HepG2 (cell line): ENCODE data around the gene DDAH1.

Experiments used
- BHLHE40 ChIP-seq: IDR thresholded peaks from 2 replicates; pipeline ENCODE4 v1.6.1; 2011; ENCODE audit warnings: low read length, improper control_type of control experiment
- IRF2 ChIP-seq: IDR thresholded peaks from 2 replicates; pipeline ENCODE4 v1.6.1; 2018; ENCODE audit warnings: missing genetic modification reagents, missing compliant biosample characterization
- KLF13 ChIP-seq: sonication (generic); formaldehyde crosslinking; IDR thresholded peaks from 2 replicates; pipeline ENCODE4 v1.4.0; 2020; ENCODE audit warnings: mild to moderate bottlenecking, missing genetic modification reagents
- MAFK ChIP-seq, 2 experiments: IDR thresholded peaks in 1 of 2; conservative IDR thresholded peaks in 1 of 2; 2 replicates each; pipeline ENCODE4 v1.6.1; 2011; ENCODE audit warnings: improper control_type of control experiment in 2 of 2, low read length in 2 of 2
- MAZ ChIP-seq, 2 experiments: sonication (generic) in 1 of 2; formaldehyde crosslinking in 1 of 2; IDR thresholded peaks; 2 replicates each; pipeline versions ENCODE4 v1.5.0 to v1.6.1; 2012 to 2020; ENCODE audit warnings: low read depth in 2 of 2, mild to moderate bottlenecking in 2 of 2, borderline replicate concordance in 1 of 2, improper control_type of control experiment in 1 of 2, low read length in 1 of 2, missing genetic modification reagents in 1 of 2, moderate library complexity in 1 of 2
- MIER3 ChIP-seq: IDR thresholded peaks from 2 replicates; pipeline ENCODE4 v1.6.1; 2016; ENCODE audit warnings: missing compliant biosample characterization, borderline replicate concordance
- RFXAP ChIP-seq: sonication (generic); formaldehyde crosslinking; IDR thresholded peaks from 2 replicates; pipeline ENCODE4 v1.4.0; 2020; ENCODE audit warnings: missing genetic modification reagents, borderline replicate concordance
- SRF ChIP-seq: IDR thresholded peaks from 2 replicates; pipeline ENCODE4 v1.6.1; 2011; ENCODE audit warnings: mild to moderate bottlenecking, low read depth, low read length, moderate library complexity
- TAF1 ChIP-seq: sonication (generic); formaldehyde crosslinking; IDR thresholded peaks from 2 replicates; pipeline ENCODE4 v1.4.0; 2020; ENCODE audit warnings: missing genetic modification reagents
- TCF7L2 ChIP-seq: IDR thresholded peaks from 2 replicates; pipeline ENCODE4 v1.6.1; 2011; ENCODE audit warnings: mild to moderate bottlenecking, low read depth, low read length, moderate library complexity
- ZSCAN22 ChIP-seq: sonication (generic); formaldehyde crosslinking; IDR thresholded peaks from 2 replicates; pipeline ENCODE4 v1.4.0; 2020; ENCODE audit warnings: mild to moderate bottlenecking, missing genetic modification reagents
- TF ChIP-seq, protein P1 (sequence below): sonication (generic); formaldehyde crosslinking; IDR thresholded peaks from 2 replicates; pipeline ENCODE4 v1.5.0; 2020; ENCODE audit warnings: mild to moderate bottlenecking, missing genetic modification reagents, moderate library complexity
- TF ChIP-seq, protein P2 (sequence below): sonication (generic); formaldehyde crosslinking; IDR thresholded peaks from 2 replicates; pipeline ENCODE4 v1.4.0; 2020; ENCODE audit warnings: missing genetic modification reagents, mild to moderate bottlenecking, borderline replicate concordance

DNA sequence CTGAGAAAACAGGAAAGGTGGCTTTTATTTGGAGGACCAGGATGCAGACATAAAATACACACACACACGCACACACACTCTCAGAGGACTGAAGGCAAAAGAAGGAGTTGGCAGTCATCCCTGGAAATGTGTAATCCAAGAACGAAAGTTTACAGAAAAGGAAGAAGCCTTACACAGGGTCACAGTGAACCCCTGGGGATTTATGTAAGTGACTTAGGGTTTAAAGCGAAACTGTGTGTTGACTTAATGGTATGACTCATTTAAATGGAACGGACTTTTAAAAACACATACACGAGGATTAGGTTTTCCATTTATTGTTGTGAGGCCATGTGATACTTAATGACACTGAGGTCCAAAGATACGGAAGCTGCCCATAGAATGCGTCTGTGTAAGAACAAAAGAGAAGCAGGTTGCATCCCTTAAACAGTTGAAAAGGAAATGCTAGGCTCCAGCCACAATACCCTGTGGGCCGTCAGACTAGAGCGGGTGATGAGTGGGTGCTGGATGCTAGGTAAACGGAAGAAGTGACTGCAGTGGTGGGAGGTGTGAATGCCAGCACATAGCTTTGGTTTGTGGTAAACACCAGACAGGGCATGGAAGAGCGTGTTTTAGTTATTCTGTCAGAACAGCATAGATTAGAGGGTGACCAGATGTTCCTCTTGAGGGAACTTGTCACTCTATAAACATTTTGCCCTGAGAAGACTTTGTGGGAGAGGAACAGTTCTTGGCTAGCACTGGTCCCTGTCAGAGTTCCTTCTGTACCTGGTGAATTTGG, 166.9 kb downstream of the DDAH1 start:
- no peak for TF ChIP-seq IRF2
- TF ChIP-seq, protein P1, sequence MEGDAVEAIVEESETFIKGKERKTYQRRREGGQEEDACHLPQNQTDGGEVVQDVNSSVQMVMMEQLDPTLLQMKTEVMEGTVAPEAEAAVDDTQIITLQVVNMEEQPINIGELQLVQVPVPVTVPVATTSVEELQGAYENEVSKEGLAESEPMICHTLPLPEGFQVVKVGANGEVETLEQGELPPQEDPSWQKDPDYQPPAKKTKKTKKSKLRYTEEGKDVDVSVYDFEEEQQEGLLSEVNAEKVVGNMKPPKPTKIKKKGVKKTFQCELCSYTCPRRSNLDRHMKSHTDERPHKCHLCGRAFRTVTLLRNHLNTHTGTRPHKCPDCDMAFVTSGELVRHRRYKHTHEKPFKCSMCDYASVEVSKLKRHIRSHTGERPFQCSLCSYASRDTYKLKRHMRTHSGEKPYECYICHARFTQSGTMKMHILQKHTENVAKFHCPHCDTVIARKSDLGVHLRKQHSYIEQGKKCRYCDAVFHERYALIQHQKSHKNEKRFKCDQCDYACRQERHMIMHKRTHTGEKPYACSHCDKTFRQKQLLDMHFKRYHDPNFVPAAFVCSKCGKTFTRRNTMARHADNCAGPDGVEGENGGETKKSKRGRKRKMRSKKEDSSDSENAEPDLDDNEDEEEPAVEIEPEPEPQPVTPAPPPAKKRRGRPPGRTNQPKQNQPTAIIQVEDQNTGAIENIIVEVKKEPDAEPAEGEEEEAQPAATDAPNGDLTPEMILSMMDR (CRISPR knock-in tag): no peak
- no peak for TF ChIP-seq SRF
- TF ChIP-seq RFXAP (CRISPR knock-in tag): no peak
- TF ChIP-seq MIER3 (CRISPR knock-in tag): no peak
- TF ChIP-seq MAFK (conservative IDR thresholded peaks at IDR 0.05 in 1 of 2, IDR thresholded peaks at IDR 0.05 in 1 of 2; ENCODE audit: low read length in 2 of 2): no peak
- no peak for TF ChIP-seq BHLHE40
- no peak for TF ChIP-seq MAZ (IDR thresholded peaks at IDR 0.05; ENCODE audit: borderline replicate concordance, low read depth, low read length)
- TF ChIP-seq MAZ (CRISPR knock-in tag; IDR thresholded peaks at IDR 0.05; ENCODE audit: low read depth): no peak
- no peak for TF ChIP-seq KLF13 (CRISPR knock-in tag)
- TF ChIP-seq TAF1 (CRISPR knock-in tag): no peak
- no peak for TF ChIP-seq ZSCAN22 (CRISPR knock-in tag)
- TF ChIP-seq, protein P2, sequence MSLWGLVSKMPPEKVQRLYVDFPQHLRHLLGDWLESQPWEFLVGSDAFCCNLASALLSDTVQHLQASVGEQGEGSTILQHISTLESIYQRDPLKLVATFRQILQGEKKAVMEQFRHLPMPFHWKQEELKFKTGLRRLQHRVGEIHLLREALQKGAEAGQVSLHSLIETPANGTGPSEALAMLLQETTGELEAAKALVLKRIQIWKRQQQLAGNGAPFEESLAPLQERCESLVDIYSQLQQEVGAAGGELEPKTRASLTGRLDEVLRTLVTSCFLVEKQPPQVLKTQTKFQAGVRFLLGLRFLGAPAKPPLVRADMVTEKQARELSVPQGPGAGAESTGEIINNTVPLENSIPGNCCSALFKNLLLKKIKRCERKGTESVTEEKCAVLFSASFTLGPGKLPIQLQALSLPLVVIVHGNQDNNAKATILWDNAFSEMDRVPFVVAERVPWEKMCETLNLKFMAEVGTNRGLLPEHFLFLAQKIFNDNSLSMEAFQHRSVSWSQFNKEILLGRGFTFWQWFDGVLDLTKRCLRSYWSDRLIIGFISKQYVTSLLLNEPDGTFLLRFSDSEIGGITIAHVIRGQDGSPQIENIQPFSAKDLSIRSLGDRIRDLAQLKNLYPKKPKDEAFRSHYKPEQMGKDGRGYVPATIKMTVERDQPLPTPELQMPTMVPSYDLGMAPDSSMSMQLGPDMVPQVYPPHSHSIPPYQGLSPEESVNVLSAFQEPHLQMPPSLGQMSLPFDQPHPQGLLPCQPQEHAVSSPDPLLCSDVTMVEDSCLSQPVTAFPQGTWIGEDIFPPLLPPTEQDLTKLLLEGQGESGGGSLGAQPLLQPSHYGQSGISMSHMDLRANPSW: no peak
- TF ChIP-seq TCF7L2: no peak
